SH-SY5Y (cell line): ENCODE results near the gene ARPC2.

ENCODE experiments used
- GATA2 ChIP-seq: IDR thresholded peaks from 2 replicates; pipeline ENCODE4 v1.6.1; 2011; ENCODE audit warnings: mild to moderate bottlenecking, low read depth, low read length
- GATA3 ChIP-seq: IDR thresholded peaks from 2 replicates; pipeline ENCODE4 v1.6.1; 2011; ENCODE audit warnings: low read depth, mild to moderate bottlenecking, low read length, moderate library complexity

DNA sequence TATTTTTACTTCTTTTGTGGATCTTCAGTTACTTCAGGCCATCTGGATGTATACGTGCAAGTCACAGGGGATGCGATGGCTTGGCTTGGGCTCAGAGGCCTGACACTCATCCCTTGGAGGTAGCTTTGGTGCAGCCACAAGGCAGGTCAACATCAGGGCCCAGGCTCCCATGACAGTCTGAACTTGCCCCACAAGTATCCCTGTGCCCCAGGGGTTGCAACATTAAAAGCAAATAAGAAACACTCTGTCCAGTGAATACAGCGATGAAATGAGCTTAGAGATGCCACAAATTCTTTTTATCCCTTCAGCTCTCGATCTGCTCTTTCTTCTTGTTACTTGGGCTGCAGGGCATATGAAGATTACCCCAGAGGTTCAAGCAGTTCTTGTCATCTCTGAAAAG, 37.2 kb upstream of the ARPC2 start:
- TF ChIP-seq GATA2 (no peak), GATA3 (no peak)
